ENCODE results near the gene RGS6.

RGS6 gene

DNA sequence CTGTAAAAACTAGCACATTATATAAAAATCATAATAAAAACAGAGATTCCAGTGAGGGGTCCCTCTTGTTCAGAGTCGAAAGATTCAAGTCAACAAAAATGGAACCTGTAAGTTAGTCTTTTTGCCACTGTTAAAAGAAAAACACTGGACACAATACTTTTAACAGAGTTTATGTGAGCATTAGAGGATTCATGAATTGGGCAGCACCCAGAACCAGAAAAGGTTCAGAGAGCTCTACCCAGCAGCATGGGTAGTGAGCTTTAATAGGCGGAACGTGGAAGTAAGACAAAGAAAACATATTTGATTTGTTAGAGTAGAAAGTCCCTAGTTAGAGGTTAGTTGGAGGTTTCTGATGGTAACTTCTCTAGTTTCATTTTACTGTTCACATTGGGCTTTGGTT is 476.8 kb downstream of the RGS6 start:
- TF ChIP-seq, protein P1, sequence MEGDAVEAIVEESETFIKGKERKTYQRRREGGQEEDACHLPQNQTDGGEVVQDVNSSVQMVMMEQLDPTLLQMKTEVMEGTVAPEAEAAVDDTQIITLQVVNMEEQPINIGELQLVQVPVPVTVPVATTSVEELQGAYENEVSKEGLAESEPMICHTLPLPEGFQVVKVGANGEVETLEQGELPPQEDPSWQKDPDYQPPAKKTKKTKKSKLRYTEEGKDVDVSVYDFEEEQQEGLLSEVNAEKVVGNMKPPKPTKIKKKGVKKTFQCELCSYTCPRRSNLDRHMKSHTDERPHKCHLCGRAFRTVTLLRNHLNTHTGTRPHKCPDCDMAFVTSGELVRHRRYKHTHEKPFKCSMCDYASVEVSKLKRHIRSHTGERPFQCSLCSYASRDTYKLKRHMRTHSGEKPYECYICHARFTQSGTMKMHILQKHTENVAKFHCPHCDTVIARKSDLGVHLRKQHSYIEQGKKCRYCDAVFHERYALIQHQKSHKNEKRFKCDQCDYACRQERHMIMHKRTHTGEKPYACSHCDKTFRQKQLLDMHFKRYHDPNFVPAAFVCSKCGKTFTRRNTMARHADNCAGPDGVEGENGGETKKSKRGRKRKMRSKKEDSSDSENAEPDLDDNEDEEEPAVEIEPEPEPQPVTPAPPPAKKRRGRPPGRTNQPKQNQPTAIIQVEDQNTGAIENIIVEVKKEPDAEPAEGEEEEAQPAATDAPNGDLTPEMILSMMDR (IDR thresholded peaks at IDR 0.05; ENCODE audit: low read depth, low read length, poor library complexity, severe bottlenecking), result no peak
- TF ChIP-seq EZH2phosphoT487 (IDR thresholded peaks at IDR 0.05; ENCODE audit: borderline replicate concordance, low read length), result no peak
- H3K4me3 ChIP-seq (ENCODE audit: low read length), result no peak overlapping the region

DNA sequence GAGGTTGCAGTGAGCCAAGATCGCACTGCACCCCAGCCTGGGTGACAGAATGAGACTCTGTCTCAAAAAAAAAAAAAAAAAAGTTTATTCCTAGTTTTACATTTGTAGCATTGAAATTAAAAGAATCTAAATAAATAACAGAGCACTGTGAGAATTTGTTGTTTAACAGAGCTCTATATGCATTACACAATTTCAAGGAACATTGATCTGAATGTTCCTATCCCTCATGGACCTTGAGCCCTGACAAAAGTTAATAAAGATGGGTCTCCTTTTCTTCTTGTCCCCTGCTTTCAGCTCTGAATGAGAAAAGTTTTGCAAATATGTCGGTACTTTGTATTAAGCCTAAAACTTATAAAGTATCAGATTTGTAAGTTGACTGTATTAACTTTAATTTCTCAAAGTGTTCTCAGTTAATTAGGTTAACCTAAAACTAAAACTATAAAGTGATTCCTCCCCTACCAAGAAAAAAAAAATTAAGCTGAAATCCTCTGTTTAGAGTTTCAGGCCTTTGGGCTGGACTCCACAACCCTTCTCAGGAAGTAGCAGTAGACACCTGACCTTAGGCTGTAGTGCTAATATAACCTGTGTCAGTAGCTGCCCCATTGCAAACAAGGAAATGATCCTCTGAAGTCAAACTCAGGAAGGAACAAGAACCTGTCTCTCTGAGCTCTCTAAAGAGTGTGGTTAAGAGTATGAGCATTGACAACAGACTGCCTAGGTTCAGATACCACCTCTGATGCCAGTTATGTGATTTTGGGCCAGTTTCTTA is 484.0 kb downstream of the RGS6 start:
- Histone ChIP-seq H3K9me2 (replicated peaks; ENCODE audit: control insufficient read depth, low read length) (no peaks in the 10 kb centered on the region), H4K20me1 (ENCODE audit: control insufficient read depth, insufficient read depth, low read depth, low read length) (no peaks in the 10 kb centered on the region), H3K79me2 (ENCODE audit: control insufficient read depth, low read length) (no peaks in the 10 kb centered on the region), H3K4me3 (ENCODE audit: low read length) (no peak overlapping the region), H3K36me3 (ENCODE audit: control insufficient read depth, low read length) (no peaks in the 10 kb centered on the region), H3K27me3 (ENCODE audit: control insufficient read depth, low read length) (no peaks in the 10 kb centered on the region), H3K4me1 (ENCODE audit: control insufficient read depth, low read length) (no peaks in the 10 kb centered on the region), H3F3A (ENCODE audit: control insufficient read depth, insufficient read depth) (no peaks in the 10 kb centered on the region), H3K27ac (ENCODE audit: low read depth, low read length) (no peak overlapping the region), H3K9me3 (ENCODE audit: control insufficient read depth, insufficient read depth, low read length) (no peaks in the 10 kb centered on the region), H3K4me2 (ENCODE audit: low read length) (no peak overlapping the region)
- no peak for TF ChIP-seq EZH2phosphoT487 (IDR thresholded peaks at IDR 0.05; ENCODE audit: borderline replicate concordance, low read length)
- TF ChIP-seq, protein P1 (IDR thresholded peaks at IDR 0.05; ENCODE audit: low read depth, low read length, poor library complexity, severe bottlenecking), result no peak

More for the DNA sequence above, 476.8 kb downstream of the RGS6 start:
- no peaks in the 10 kb centered on the region for H3K36me3 ChIP-seq (ENCODE audit: control insufficient read depth, low read length)
- H3K4me1 ChIP-seq (ENCODE audit: control insufficient read depth, low read length), result no peaks in the 10 kb centered on the region
- H3K27me3 ChIP-seq (ENCODE audit: control insufficient read depth, low read length), result no peaks in the 10 kb centered on the region
- no peak overlapping the region for H3K27ac ChIP-seq (ENCODE audit: low read depth, low read length)
- H3K9me2 ChIP-seq (replicated peaks; ENCODE audit: control insufficient read depth, low read length), result no peaks in the 10 kb centered on the region
- no peaks in the 10 kb centered on the region for H3F3A ChIP-seq (ENCODE audit: control insufficient read depth, insufficient read depth)
- no peak overlapping the region for H3K4me2 ChIP-seq (ENCODE audit: low read length)
- H4K20me1 ChIP-seq (ENCODE audit: control insufficient read depth, insufficient read depth, low read depth, low read length), result no peaks in the 10 kb centered on the region
- no peaks in the 10 kb centered on the region for H3K9me3 ChIP-seq (ENCODE audit: control insufficient read depth, insufficient read depth, low read length)
- H3K79me2 ChIP-seq (ENCODE audit: control insufficient read depth, low read length), result no peaks in the 10 kb centered on the region

DNA sequence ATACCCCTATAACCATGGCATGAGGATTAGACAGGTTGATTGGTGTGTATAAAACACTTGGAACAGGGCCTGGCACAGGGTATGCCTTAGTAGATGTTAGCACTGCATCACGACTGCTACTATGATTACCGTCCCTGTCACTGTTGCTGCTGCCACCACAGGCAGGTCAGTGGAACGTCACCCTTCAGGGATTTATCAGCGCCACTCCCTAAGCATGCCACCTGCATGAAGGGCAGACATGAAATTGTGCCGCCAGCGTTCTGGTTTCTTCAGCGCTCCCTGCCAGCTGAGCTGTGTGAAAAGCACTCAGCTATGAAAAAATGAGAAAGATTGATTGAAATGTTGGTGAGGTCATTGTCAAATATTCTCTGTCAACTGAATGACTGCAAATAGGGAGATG is 484.7 kb downstream of the RGS6 start:
- no peaks in the 10 kb centered on the region for H3F3A ChIP-seq (ENCODE audit: control insufficient read depth, insufficient read depth)
- no peak overlapping the region for H3K27ac ChIP-seq (ENCODE audit: low read depth, low read length)
- H3K9me3 ChIP-seq (ENCODE audit: control insufficient read depth, insufficient read depth, low read length), result no peaks in the 10 kb centered on the region
- no peaks in the 10 kb centered on the region for H3K4me1 ChIP-seq (ENCODE audit: control insufficient read depth, low read length)
- no peak overlapping the region for H3K4me3 ChIP-seq (ENCODE audit: low read length)
- H3K9me2 ChIP-seq (replicated peaks; ENCODE audit: control insufficient read depth, low read length), result no peaks in the 10 kb centered on the region
- no peak for TF ChIP-seq EZH2phosphoT487 (IDR thresholded peaks at IDR 0.05; ENCODE audit: borderline replicate concordance, low read length)
- TF ChIP-seq, protein P1 (IDR thresholded peaks at IDR 0.05; ENCODE audit: low read depth, low read length, poor library complexity, severe bottlenecking), result peak; percentile 56
- no peaks in the 10 kb centered on the region for H3K36me3 ChIP-seq (ENCODE audit: control insufficient read depth, low read length)
- H3K4me2 ChIP-seq (ENCODE audit: low read length), result no peak overlapping the region
- H4K20me1 ChIP-seq (ENCODE audit: control insufficient read depth, insufficient read depth, low read depth, low read length), result no peaks in the 10 kb centered on the region
- no peaks in the 10 kb centered on the region for H3K27me3 ChIP-seq (ENCODE audit: control insufficient read depth, low read length)
- H3K79me2 ChIP-seq (ENCODE audit: control insufficient read depth, low read length), result no peaks in the 10 kb centered on the region

Measured in DOHH2 (cell line).